Stimulated activated CD8-positive, alpha-beta memory T cell treated with anti-CD3 and anti-CD28 coated beads, Interleukin-4, amount 100 ng/mL, for 1 hour (primary cell): ENCODE results near the gene ZDHHC8.

ENCODE experiments used
- DNase-seq, 2 donors: peaks; one replicate each; pipeline ENCODE4 v3.0.0-alpha.2; 2020; ENCODE audit warnings: low read depth in 2 of 2, low spot score in 1 of 2

Gene ZDHHC8

GRCh38 chr22:20095521-20095920 is 36.1 kb upstream of the ZDHHC8 start:
- DNase-seq = no peak

GRCh38 chr22:20096574-20097420 is 34.8 kb upstream of the ZDHHC8 start:
- DNase-seq = no peak

- no peak for DNase-seq
Measured at GRCh38 chr22:20099099-20099711, 32.4 kb upstream of the ZDHHC8 start.

GRCh38 chr22:20101638-20102037 is 30.0 kb upstream of the ZDHHC8 start:
- DNase-seq = no peak

- no peak for DNase-seq
Measured at GRCh38 chr22:20102203-20102780, 29.3 kb upstream of the ZDHHC8 start.

- DNase-seq = no peak
Measured at GRCh38 chr22:20105456-20106204, 26.0 kb upstream of the ZDHHC8 start.

- no peak for DNase-seq
Measured at GRCh38 chr22:20106205-20106848, 25.3 kb upstream of the ZDHHC8 start.

- DNase-seq = no peak
Measured at GRCh38 chr22:20106849-20107237, 24.8 kb upstream of the ZDHHC8 start.

- no peak for DNase-seq
Measured at GRCh38 chr22:20107471-20107901, 24.1 kb upstream of the ZDHHC8 start.

- DNase-seq = no peak
Measured at GRCh38 chr22:20107951-20108756, 23.4 kb upstream of the ZDHHC8 start.

- DNase-seq = no peak
Measured at GRCh38 chr22:20108757-20109230, 22.8 kb upstream of the ZDHHC8 start.

GRCh38 chr22:20109411-20110358 is 21.9 kb upstream of the ZDHHC8 start:
- DNase-seq = no peak

- no peak for DNase-seq
Measured at GRCh38 chr22:20110359-20110985, 21.1 kb upstream of the ZDHHC8 start.

GRCh38 chr22:20111045-20111688 is 20.4 kb upstream of the ZDHHC8 start:
- DNase-seq = no peak

GRCh38 chr22:20111689-20112622 is 19.6 kb upstream of the ZDHHC8 start:
- no peak for DNase-seq

- no peak for DNase-seq
Measured at GRCh38 chr22:20112623-20113511, 18.7 kb upstream of the ZDHHC8 start.
